SK-N-SH (cell line): ENCODE results near the gene IL15.

Source experiments
- CHD2 ChIP-seq: fragments of 150-350 bp; IDR thresholded peaks from 2 replicates; pipeline ENCODE4 v1.6.1; 2018; ENCODE audit warnings: low read length; ENCODE audit not compliant: partially characterized antibody
- EP300 ChIP-seq, 2 experiments: IDR thresholded peaks; 2 replicates each; pipeline versions ENCODE4 v1.4.0 to v1.6.1; 2012; ENCODE audit warnings: borderline replicate concordance in 1 of 2, low read depth in 1 of 2, low read length in 1 of 2
- FOSL2 ChIP-seq: IDR thresholded peaks from 2 replicates; pipeline ENCODE4 v1.4.0; 2012; ENCODE audit warnings: low read depth, mild to moderate bottlenecking, moderate library complexity, borderline replicate concordance
- FOXM1 ChIP-seq: IDR thresholded peaks from 2 replicates; pipeline ENCODE4 v1.4.0; 2012; ENCODE audit warnings: low read depth, mild to moderate bottlenecking
- GATA2 ChIP-seq: sonication (generic); formaldehyde crosslinking; IDR thresholded peaks from 2 replicates; pipeline ENCODE4 v1.5.0; 2020; ENCODE audit warnings: mild to moderate bottlenecking, missing genetic modification reagents
- POLR2AphosphoS5 ChIP-seq: IDR thresholded peaks from 2 replicates; pipeline ENCODE4 v1.6.1; 2012; ENCODE audit warnings: low read depth, low read length
- RFX5 ChIP-seq: IDR thresholded peaks from 2 replicates; pipeline ENCODE4 v1.6.1; 2012; ENCODE audit warnings: mild to moderate bottlenecking, improper control_type of control experiment, low read length
- SMC3 ChIP-seq: IDR thresholded peaks from 2 replicates; pipeline ENCODE4 v1.6.1; 2012; ENCODE audit warnings: low read depth, low read length, improper control_type of control experiment
- TAF1 ChIP-seq: IDR thresholded peaks from 2 replicates; pipeline ENCODE4 v1.6.1; 2012; ENCODE audit warnings: low read depth, mild to moderate bottlenecking, low read length, moderate library complexity, borderline replicate concordance
- TCF12 ChIP-seq: IDR thresholded peaks from 2 replicates; pipeline ENCODE4 v1.4.0; 2012
- TF ChIP-seq, protein P1 (sequence below): IDR thresholded peaks from 2 replicates; pipeline ENCODE4 v1.4.0; 2012; ENCODE audit warnings: low read depth
- TF ChIP-seq, protein P2 (sequence below): fragments of 200-600 bp; sonication (generic); IDR thresholded peaks from 2 replicates; pipeline ENCODE4 v1.6.1; 2017; ENCODE audit warnings: antibody characterized with exemption, mild to moderate bottlenecking, moderate library complexity
- TF ChIP-seq, protein P3 (sequence below): IDR thresholded peaks from 2 replicates; pipeline ENCODE4 v1.4.0; 2012; ENCODE audit warnings: low read depth, borderline replicate concordance
- TF ChIP-seq, protein P4 (sequence below): IDR thresholded peaks from 2 replicates; pipeline ENCODE4 v1.4.0; 2012; ENCODE audit warnings: low read depth, borderline replicate concordance

DNA sequence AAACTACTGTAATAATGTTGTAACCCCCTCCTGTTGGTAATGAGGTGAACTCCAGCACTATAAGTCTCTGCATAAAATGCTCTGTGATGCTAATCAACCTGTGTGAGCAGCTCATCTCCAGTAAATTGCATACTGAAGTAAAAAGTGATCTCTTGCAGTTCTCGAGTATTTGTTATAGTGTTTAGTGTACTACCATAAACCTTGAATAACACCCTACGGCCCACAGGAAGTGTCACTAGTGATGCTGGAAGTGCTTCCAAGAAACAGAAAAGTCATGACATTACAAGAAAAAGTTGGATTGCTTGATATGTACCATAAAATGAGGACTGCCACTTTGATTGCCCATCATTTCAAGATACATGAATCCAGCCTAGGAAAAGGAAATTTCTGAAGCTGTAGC, 39.0 kb downstream of the IL15 start:
- TF ChIP-seq EP300 (IDR thresholded peaks at IDR 0.05; ENCODE audit: borderline replicate concordance in 1 of 2, low read depth in 1 of 2, low read length in 1 of 2) (no peak), TAF1 (no peak), POLR2AphosphoS5 (no peak), TCF12 (no peak), GATA2 (CRISPR knock-in tag) (no peak), FOXM1 (no peak), FOSL2 (no peak), CHD2 (no peak), RFX5 (no peak), SMC3 (no peak)
- TF ChIP-seq, protein P1, sequence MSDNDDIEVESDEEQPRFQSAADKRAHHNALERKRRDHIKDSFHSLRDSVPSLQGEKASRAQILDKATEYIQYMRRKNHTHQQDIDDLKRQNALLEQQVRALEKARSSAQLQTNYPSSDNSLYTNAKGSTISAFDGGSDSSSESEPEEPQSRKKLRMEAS: no peak
- TF ChIP-seq, protein P2, sequence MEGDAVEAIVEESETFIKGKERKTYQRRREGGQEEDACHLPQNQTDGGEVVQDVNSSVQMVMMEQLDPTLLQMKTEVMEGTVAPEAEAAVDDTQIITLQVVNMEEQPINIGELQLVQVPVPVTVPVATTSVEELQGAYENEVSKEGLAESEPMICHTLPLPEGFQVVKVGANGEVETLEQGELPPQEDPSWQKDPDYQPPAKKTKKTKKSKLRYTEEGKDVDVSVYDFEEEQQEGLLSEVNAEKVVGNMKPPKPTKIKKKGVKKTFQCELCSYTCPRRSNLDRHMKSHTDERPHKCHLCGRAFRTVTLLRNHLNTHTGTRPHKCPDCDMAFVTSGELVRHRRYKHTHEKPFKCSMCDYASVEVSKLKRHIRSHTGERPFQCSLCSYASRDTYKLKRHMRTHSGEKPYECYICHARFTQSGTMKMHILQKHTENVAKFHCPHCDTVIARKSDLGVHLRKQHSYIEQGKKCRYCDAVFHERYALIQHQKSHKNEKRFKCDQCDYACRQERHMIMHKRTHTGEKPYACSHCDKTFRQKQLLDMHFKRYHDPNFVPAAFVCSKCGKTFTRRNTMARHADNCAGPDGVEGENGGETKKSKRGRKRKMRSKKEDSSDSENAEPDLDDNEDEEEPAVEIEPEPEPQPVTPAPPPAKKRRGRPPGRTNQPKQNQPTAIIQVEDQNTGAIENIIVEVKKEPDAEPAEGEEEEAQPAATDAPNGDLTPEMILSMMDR: no peak
- TF ChIP-seq, protein P3, sequence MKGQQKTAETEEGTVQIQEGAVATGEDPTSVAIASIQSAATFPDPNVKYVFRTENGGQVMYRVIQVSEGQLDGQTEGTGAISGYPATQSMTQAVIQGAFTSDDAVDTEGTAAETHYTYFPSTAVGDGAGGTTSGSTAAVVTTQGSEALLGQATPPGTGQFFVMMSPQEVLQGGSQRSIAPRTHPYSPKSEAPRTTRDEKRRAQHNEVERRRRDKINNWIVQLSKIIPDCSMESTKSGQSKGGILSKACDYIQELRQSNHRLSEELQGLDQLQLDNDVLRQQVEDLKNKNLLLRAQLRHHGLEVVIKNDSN: no peak
- TF ChIP-seq, protein P4, sequence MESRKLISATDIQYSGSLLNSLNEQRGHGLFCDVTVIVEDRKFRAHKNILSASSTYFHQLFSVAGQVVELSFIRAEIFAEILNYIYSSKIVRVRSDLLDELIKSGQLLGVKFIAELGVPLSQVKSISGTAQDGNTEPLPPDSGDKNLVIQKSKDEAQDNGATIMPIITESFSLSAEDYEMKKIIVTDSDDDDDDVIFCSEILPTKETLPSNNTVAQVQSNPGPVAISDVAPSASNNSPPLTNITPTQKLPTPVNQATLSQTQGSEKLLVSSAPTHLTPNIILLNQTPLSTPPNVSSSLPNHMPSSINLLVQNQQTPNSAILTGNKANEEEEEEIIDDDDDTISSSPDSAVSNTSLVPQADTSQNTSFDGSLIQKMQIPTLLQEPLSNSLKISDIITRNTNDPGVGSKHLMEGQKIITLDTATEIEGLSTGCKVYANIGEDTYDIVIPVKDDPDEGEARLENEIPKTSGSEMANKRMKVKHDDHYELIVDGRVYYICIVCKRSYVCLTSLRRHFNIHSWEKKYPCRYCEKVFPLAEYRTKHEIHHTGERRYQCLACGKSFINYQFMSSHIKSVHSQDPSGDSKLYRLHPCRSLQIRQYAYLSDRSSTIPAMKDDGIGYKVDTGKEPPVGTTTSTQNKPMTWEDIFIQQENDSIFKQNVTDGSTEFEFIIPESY: no peak
